OCI-LY7 (cell line): Measurements from ENCODE around the gene KLHL7. TPM values are rescaled to one million over a fixed set of nuclear protein-coding genes. Genes with fewer than 3 reads are reported as not detected.
"Not testable (repeated sequence)": the region's sequence is repeated elsewhere in the genome, so short reads cannot be mapped to it uniquely, and the experiment has no call there.

Experiments used
- BruUV-seq: library from RNA; stranded (reverse); fragments of 400-500 nt; replicated peaks from 2 replicates; lab custom pipeline; 2021; lab: Mats Ljungman, UMichigan
- CTCF ChIA-PET: fragments of 300-600 bp; sonication (Branson Sonifier 250); formaldehyde crosslinking; loops from one replicate; lab custom pipeline; 2022; ENCODE audit warnings: antibody characterized with exemption; ENCODE audit not compliant: unreplicated experiment; lab: Charles Lee
- POLR2A ChIA-PET: fragments of 300-600 bp; sonication (Branson Sonifier 250); formaldehyde crosslinking; loops from one replicate; lab custom pipeline; 2022; ENCODE audit warnings: antibody characterized with exemption; lab: Charles Lee
- DNase-seq: peaks from one replicate; pipeline ENCODE4 v3.0.0-alpha.2; 2015; ENCODE audit warnings: low spot score
- H2AFZ ChIP-seq: fragments of 200-600 bp; sonication (generic), shearing (Covaris generic); 2 replicates; pipeline ENCODE4 v1.6.1; 2014; ENCODE audit warnings: mild to moderate bottlenecking, antibody characterized with exemption, low read length, moderate library complexity
- H3K27ac ChIP-seq: fragments of 200-600 bp; sonication (generic); 2 replicates; pipeline ENCODE4 v1.5.1; 2014; ENCODE audit warnings: mixed run types, low read depth, mild to moderate bottlenecking, moderate library complexity, low read length, inconsistent platforms; ENCODE audit not compliant: poor library complexity, severe bottlenecking
- H3K36me3 ChIP-seq: fragments of 200-600 bp; sonication (generic); 2 replicates; pipeline ENCODE4 v1.6.1; 2014; ENCODE audit warnings: mild to moderate bottlenecking, antibody characterized with exemption, low read length, moderate library complexity, mixed read lengths; ENCODE audit not compliant: insufficient read depth
- H3K4me1 ChIP-seq: fragments of 200-600 bp; sonication (generic); 2 replicates; pipeline ENCODE4 v1.5.1; 2014; ENCODE audit warnings: mild to moderate bottlenecking, low read length; ENCODE audit not compliant: insufficient read depth, poor library complexity, severe bottlenecking
- H3K4me2 ChIP-seq: fragments of 200-600 bp; sonication (generic); 2 replicates; pipeline ENCODE4 v1.6.1; 2014; ENCODE audit warnings: mild to moderate bottlenecking, low read length
- H3K4me3 ChIP-seq: fragments of 200-600 bp; sonication (generic); 2 replicates; pipeline ENCODE4 v1.5.1; 2014; ENCODE audit warnings: mild to moderate bottlenecking, low read depth, low read length; ENCODE audit not compliant: poor library complexity, severe bottlenecking
- H3K79me2 ChIP-seq: fragments of 200-600 bp; sonication (generic); 2 replicates; pipeline ENCODE4 v1.6.1; 2016; ENCODE audit warnings: low read depth, mild to moderate bottlenecking, low read length, moderate library complexity, mixed read lengths; ENCODE audit not compliant: insufficient read depth
- H3K9me2 ChIP-seq: fragments of 200-600 bp; sonication (generic); 2 replicates; pipeline ENCODE4 v1.6.1; 2016; ENCODE audit warnings: mild to moderate bottlenecking, low read length, mixed read lengths; ENCODE audit not compliant: insufficient read depth
- H3K9me3 ChIP-seq: fragments of 200-600 bp; sonication (generic); 2 replicates; pipeline ENCODE4 v1.6.1; 2014; ENCODE audit warnings: mild to moderate bottlenecking, mixed run types, low read length, mixed read lengths
- H4K20me1 ChIP-seq: fragments of 200-600 bp; sonication (generic); 2 replicates; pipeline ENCODE4 v1.6.1; 2014; ENCODE audit warnings: mild to moderate bottlenecking, antibody characterized with exemption, low read length, moderate library complexity, mixed read lengths; ENCODE audit not compliant: insufficient read depth
- EZH2phosphoT487 ChIP-seq: fragments of 200-600 bp; sonication (generic); IDR thresholded peaks from 2 replicates; pipeline ENCODE4 v1.6.1; 2018; ENCODE audit warnings: low read depth, borderline replicate concordance, mild to moderate bottlenecking, mixed run types, antibody characterized with exemption, low read length, moderate library complexity, mixed read lengths
- intact Hi-C: fragments of 100-400 bp; cut with micrococcal nuclease; formaldehyde crosslinking; loops from one replicate; pipeline ENCODE4 v1.10.0; 2022; ENCODE audit not compliant: unreplicated experiment
- total RNA-seq, 2 experiments: library from RNA; depleted of rRNA in 1 of 2; stranded (reverse); fragments of >200 nt in 1 of 2; shearing (Covaris generic) in 1 of 2; gene quantifications; 2 replicates each; pipeline ENCODE4 v1.2.3, GENCODE V29; 2014 to 2022
- TF ChIP-seq, protein P1 (sequence below): fragments of 200-600 bp; sonication (generic); conservative IDR thresholded peaks from 2 replicates; pipeline ENCODE4 v1.5.1; 2014; ENCODE audit warnings: mild to moderate bottlenecking, antibody characterized with exemption, low read length, moderate library complexity, mixed read lengths

KLHL7 gene
- total RNA-seq, 2 experiments from 2014 or later, result 24.4 to 30.2 TPM

DNA sequence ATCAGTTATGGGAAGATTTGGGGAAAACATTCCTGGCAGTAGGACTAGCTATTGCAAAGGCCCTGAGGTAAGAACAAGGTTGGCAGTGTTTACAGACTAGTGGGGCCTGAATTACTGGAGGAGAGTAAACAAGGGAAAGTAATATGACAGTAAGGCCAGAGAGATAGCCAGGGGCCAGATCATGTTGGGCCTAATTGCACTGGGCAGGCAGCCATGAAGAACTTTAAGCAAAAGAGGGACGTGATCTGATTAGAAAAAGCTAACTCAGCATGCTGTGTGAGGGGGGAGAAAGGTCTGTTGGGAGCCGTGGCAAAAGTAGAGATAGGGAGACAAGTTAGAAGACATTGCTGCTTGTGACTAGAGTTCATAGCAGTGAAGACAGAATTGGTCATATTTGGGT lies 85.4 kb downstream of the KLHL7 start:
- no peaks in the 10 kb centered on the region for H3K9me3 ChIP-seq
- no peaks in the 10 kb centered on the region for H3K4me1 ChIP-seq
- TF ChIP-seq, protein P1, sequence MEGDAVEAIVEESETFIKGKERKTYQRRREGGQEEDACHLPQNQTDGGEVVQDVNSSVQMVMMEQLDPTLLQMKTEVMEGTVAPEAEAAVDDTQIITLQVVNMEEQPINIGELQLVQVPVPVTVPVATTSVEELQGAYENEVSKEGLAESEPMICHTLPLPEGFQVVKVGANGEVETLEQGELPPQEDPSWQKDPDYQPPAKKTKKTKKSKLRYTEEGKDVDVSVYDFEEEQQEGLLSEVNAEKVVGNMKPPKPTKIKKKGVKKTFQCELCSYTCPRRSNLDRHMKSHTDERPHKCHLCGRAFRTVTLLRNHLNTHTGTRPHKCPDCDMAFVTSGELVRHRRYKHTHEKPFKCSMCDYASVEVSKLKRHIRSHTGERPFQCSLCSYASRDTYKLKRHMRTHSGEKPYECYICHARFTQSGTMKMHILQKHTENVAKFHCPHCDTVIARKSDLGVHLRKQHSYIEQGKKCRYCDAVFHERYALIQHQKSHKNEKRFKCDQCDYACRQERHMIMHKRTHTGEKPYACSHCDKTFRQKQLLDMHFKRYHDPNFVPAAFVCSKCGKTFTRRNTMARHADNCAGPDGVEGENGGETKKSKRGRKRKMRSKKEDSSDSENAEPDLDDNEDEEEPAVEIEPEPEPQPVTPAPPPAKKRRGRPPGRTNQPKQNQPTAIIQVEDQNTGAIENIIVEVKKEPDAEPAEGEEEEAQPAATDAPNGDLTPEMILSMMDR, result no peak
- TF ChIP-seq EZH2phosphoT487, result no peak
- peaks cover 48% of the 10 kb centered on the region for H3K79me2 ChIP-seq
- H3K4me3 ChIP-seq, result no peak overlapping the region
- peaks cover 95% of the 10 kb centered on the region for H3K36me3 ChIP-seq
- BruUV-seq, result no TSS peak
- intact Hi-C loops, result no loop called here
- peaks cover 6% of the 10 kb centered on the region; the same call in 1 of the 2 replicates for H4K20me1 ChIP-seq
- no peak overlapping the region for H2AFZ ChIP-seq
- DNase-seq, result no peak
- H3K27ac ChIP-seq, result no peak overlapping the region
- no peak overlapping the region for H3K4me2 ChIP-seq
- POLR2A ChIA-PET, result interaction anchor here (1.3 kb wide), 1 partner anchor 9 kb away, joined by 3 read pairs; no protein-coding TSS in a partner anchor
- CTCF ChIA-PET, result no interaction called here
- H3K9me2 ChIP-seq, result no peaks in the 10 kb centered on the region

DNA sequence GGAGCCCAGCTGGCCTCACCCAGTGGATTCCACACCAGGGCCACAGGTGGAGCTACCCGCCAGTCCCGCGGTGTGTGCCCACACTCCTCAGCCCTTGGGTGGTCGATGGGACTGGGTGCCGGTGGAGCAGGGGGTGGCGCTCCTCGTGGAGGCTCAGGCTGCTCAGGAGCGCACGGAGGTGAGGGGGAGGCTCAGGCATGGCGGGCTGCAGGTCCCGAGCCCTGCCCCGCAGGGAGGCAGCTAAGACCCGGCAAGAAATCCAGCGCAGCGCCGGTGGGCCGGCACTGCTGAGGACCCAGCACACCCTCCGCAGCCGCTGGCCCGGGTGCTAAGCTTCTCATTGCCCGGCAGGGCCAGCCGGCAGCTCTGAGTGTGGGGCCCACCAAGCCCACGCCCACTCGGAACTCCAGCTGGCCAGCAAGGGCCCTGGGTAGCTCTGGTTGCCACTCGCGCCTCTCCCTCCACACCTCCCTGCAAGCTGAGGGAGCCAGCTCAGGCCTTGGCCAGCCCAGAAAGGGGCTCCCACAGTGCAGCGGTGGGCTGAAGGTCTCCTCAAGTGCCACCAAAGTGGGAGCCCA lies 88.2 kb downstream of the KLHL7 start:
- H3K4me1 ChIP-seq, BruUV-seq, H3K9me2 ChIP-seq, H3K4me2 ChIP-seq, DNase-seq, H3K4me3 ChIP-seq, H4K20me1 ChIP-seq, H3K27ac ChIP-seq, H2AFZ ChIP-seq, intact Hi-C loops, H3K9me3 ChIP-seq: not testable (repeated sequence)
- POLR2A ChIA-PET, result interaction anchor here (0.7 to 1.5 kb wide), 3 partner anchors 13 to 110 kb away, joined by 3 read pairs; no protein-coding TSS in a partner anchor
- peaks cover 93% of the 10 kb centered on the region for H3K36me3 ChIP-seq
- peaks cover 21% of the 10 kb centered on the region; the same call in 1 of the 2 replicates for H3K79me2 ChIP-seq
- CTCF ChIA-PET, result interaction anchor here (0.6 kb wide), 1 partner anchor 1320 kb away, joined by 3 read pairs; no protein-coding TSS in a partner anchor

DNA sequence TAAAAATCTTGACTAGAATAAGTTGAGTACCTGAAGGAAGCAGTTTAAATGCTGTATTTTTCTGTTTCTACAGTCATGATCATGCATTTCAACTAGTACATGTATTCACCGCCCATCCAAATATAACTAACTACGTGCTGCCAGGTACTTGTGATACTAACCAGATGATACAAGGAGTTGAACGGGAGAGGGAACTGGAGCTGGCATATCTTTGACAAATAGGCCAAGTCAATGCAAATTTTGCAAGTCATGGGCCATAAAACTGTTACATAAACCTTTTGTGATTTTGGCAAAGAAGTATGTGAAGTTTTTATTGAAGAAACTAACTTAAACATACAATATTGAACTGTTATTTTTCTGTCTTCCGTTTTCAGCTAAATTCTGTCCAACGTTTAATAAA lies 90.7 kb downstream of the KLHL7 start:
- TF ChIP-seq, protein P1, result no peak
- no peak for TF ChIP-seq EZH2phosphoT487
- Histone ChIP-seq H3K79me2 (no peaks in the 10 kb centered on the region; the same call in 1 of the 2 replicates), H4K20me1 (no peaks in the 10 kb centered on the region), H3K4me1 (no peaks in the 10 kb centered on the region), H3K4me2 (no peak overlapping the region), H3K27ac (no peak overlapping the region), H2AFZ (no peak overlapping the region), H3K4me3 (no peak overlapping the region), H3K9me2 (no peaks in the 10 kb centered on the region), H3K9me3 (no peaks in the 10 kb centered on the region), H3K36me3 (peaks cover 94% of the 10 kb centered on the region)
- no TSS peak for BruUV-seq
- POLR2A ChIA-PET, result interaction anchor here (1.3 kb wide), 1 partner anchor 18 kb away, joined by 3 read pairs; no protein-coding TSS in a partner anchor
- CTCF ChIA-PET, result no interaction called here
- intact Hi-C loops, result no loop called here
- DNase-seq, result no peak

DNA sequence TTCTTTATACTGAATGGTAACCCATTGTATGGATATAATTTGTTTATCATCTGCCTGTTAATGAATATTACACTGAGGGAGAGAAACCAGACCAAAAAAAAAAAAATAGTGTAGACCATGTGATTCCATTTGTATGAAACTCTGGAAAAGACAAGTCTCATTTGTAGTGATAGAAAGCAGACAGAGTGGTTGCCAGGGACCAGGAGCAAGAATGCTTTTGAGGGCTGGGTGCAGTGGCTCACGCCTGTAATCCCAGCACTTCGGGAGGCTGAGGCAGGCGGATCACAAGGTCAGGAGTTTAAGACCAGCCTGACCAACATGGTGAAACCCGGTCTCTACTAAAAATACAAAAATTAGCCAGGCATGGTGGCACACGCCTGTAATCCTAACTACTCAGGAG lies 92.2 kb downstream of the KLHL7 start:
- H4K20me1 ChIP-seq, result not testable (repeated sequence)

More for the DNA sequence above, 92.2 kb downstream of the KLHL7 start:
- H3K4me3 ChIP-seq, H3K4me2 ChIP-seq, H2AFZ ChIP-seq, DNase-seq, H3K9me2 ChIP-seq, BruUV-seq, H3K4me1 ChIP-seq, H3K27ac ChIP-seq, H3K79me2 ChIP-seq, intact Hi-C loops, H3K9me3 ChIP-seq, CTCF ChIA-PET: not testable (repeated sequence)
- H3K36me3 ChIP-seq, result peaks cover 92% of the 10 kb centered on the region
- POLR2A ChIA-PET, result interaction anchor here (0.7 kb wide), 2 partner anchors 17 to 1520 kb away, joined by 4 read pairs; no protein-coding TSS in a partner anchor
